Peyer's patch (tissue), 4 donors: ENCODE data around the gene NT5DC3. TPM values are rescaled to one million over a fixed set of nuclear protein-coding genes. Genes with fewer than 3 reads are reported as not detected.

Experiments
- DNase-seq, 3 donors: peaks; one replicate each; pipeline ENCODE4 v3.0.0-alpha.2; 2017 to 2019
- H3K27ac ChIP-seq, 4 donors: fragments of 200-600 bp; sonication (generic); one replicate each; pipeline ENCODE4 v1.5.1; 2016 to 2019
- H3K27me3 ChIP-seq, 2 donors: fragments of 200-600 bp; sonication (generic); one replicate each; pipeline ENCODE4 v1.5.1; 2019
- H3K36me3 ChIP-seq, 3 donors: fragments of 200-600 bp; sonication (generic); one replicate each; pipeline ENCODE4 v1.5.1; 2016 to 2019
- H3K4me1 ChIP-seq, 4 donors: fragments of 200-600 bp; sonication (generic); one replicate each; pipeline ENCODE4 v1.5.1; 2016 to 2019
- H3K4me3 ChIP-seq, 4 donors: fragments of 200-600 bp; sonication (generic); 1 replicate in 3 of 4; 2 replicates in 1 of 4; pipeline ENCODE4 v1.5.1; 2016 to 2019; ENCODE audit warnings: mild to moderate bottlenecking in 1 of 4
- H3K9me3 ChIP-seq, 4 donors: fragments of 200-600 bp; sonication (generic); one replicate each; pipeline ENCODE4 v1.5.1; 2016 to 2019; ENCODE audit warnings: mild to moderate bottlenecking in 1 of 4
- POLR2A ChIP-seq, 2 donors: fragments of 450-650 bp; IDR thresholded peaks; one replicate each; pipeline ENCODE4 v1.5.1; 2017; ENCODE audit warnings: antibody characterized with exemption in 2 of 2, mild to moderate bottlenecking in 2 of 2, moderate library complexity in 2 of 2
- total RNA-seq, 4 donors: library from RNA; depleted of rRNA; stranded (reverse); fragments of >200 nt; gene quantifications; one replicate each; pipeline ENCODE4 v1.1.0, GENCODE V29; 2016
- TF ChIP-seq, protein P1 (sequence below), 6 experiments: fragments of 450-650 bp in 4 of 6; fragments of 200-600 bp in 2 of 6; sonication (generic) in 1 of 6; IDR thresholded peaks; one replicate each; pipeline ENCODE4 v1.5.1; 2017 to 2019; ENCODE audit warnings: antibody characterized with exemption in 6 of 6, mild to moderate bottlenecking in 3 of 6, moderate library complexity in 1 of 6

NT5DC3 gene
- total RNA-seq, 4 donors from 2014 or later = 3.9 to 10.2 (median 7.4) TPM

DNA sequence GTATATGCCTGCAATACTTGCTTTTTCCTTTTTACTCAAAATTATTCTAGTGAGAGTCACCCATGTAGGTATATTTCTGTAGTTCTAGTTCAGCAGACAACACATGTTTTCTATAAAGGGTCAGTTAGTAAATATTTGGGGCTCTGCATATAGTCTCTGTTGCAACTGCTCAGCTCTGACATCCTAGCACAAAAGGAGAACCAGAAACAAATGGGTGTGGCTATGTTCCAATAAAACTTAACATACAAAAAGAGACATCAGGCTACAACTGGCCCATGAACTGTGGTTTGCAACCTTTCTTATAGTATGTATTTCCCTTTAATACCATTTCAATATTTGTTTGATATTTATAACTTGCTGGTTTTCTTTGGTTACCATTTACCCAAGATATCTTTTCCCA, 11.9 kb downstream of the NT5DC3 start:
- Histone ChIP-seq H3K36me3 (no peaks in the 10 kb centered on the region), H3K27me3 (no peaks in the 10 kb centered on the region), H3K4me1 (no peaks in the 10 kb centered on the region), H3K4me3 (no peak overlapping the region), H3K9me3 (no peaks in the 10 kb centered on the region), H3K27ac (no peak overlapping the region)
- DNase-seq = no peak
- TF ChIP-seq, protein P1, sequence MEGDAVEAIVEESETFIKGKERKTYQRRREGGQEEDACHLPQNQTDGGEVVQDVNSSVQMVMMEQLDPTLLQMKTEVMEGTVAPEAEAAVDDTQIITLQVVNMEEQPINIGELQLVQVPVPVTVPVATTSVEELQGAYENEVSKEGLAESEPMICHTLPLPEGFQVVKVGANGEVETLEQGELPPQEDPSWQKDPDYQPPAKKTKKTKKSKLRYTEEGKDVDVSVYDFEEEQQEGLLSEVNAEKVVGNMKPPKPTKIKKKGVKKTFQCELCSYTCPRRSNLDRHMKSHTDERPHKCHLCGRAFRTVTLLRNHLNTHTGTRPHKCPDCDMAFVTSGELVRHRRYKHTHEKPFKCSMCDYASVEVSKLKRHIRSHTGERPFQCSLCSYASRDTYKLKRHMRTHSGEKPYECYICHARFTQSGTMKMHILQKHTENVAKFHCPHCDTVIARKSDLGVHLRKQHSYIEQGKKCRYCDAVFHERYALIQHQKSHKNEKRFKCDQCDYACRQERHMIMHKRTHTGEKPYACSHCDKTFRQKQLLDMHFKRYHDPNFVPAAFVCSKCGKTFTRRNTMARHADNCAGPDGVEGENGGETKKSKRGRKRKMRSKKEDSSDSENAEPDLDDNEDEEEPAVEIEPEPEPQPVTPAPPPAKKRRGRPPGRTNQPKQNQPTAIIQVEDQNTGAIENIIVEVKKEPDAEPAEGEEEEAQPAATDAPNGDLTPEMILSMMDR (IDR thresholded peaks at IDR 0.05) = no peak
- TF ChIP-seq POLR2A (IDR thresholded peaks at IDR 0.05) = no peak

- no peaks in the 10 kb centered on the region for H3K27me3 ChIP-seq
- no peaks in the 10 kb centered on the region for H3K9me3 ChIP-seq
- no peak overlapping the region for H3K27ac ChIP-seq
- no peaks in the 10 kb centered on the region for H3K4me1 ChIP-seq
- no peaks in the 10 kb centered on the region for H3K36me3 ChIP-seq
- DNase-seq = no peak
- TF ChIP-seq, protein P1 (IDR thresholded peaks at IDR 0.05) = no peak
- no peak for TF ChIP-seq POLR2A (IDR thresholded peaks at IDR 0.05)
- no peak overlapping the region for H3K4me3 ChIP-seq
Measured at GRCh38 chr12:103827911-103828391, 13.1 kb downstream of the NT5DC3 start.

- no peak for DNase-seq
- no peak overlapping the region for H3K27ac ChIP-seq
- H3K9me3 ChIP-seq = no peaks in the 10 kb centered on the region
- TF ChIP-seq, protein P1 (IDR thresholded peaks at IDR 0.05) = no peak
- TF ChIP-seq POLR2A (IDR thresholded peaks at IDR 0.05) = no peak
- H3K4me1 ChIP-seq = no peaks in the 10 kb centered on the region
- no peak overlapping the region for H3K4me3 ChIP-seq
- H3K27me3 ChIP-seq = no peaks in the 10 kb centered on the region
- no peaks in the 10 kb centered on the region for H3K36me3 ChIP-seq
Measured at GRCh38 chr12:103824845-103825244, 16.2 kb downstream of the NT5DC3 start.

- DNase-seq = no peak
Measured at GRCh38 chr12:103824290-103824689, 16.7 kb downstream of the NT5DC3 start.

DNA sequence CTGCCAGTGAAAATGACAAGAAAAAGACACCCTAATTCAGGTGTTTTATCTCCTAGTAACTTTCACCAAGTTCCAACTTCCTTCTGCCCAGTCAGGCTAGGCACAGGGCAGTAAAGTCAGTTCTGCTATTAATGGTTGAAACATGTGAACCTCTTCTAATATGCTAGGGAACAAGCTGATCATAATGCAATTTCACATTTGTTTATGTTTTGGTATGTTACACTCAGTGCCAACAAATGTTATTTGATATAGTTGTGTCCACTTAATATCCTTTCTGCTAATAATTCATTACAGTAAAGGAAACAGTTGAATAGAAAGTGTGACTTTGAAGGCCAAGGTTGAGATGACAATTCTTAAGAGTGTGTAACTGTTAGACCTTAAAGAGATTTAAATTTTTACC, 17.2 kb downstream of the NT5DC3 start:
- Histone ChIP-seq H3K27ac (no peak overlapping the region), H3K36me3 (no peaks in the 10 kb centered on the region), H3K27me3 (no peaks in the 10 kb centered on the region), H3K4me3 (no peak overlapping the region), H3K4me1 (no peaks in the 10 kb centered on the region), H3K9me3 (no peaks in the 10 kb centered on the region)
- no peak for DNase-seq
- TF ChIP-seq POLR2A (IDR thresholded peaks at IDR 0.05) = no peak
- TF ChIP-seq, protein P1 (IDR thresholded peaks at IDR 0.05) = no peak

More at GRCh38 chr12:103824290-103824689, 16.7 kb downstream of the NT5DC3 start:
- H3K36me3 ChIP-seq = no peaks in the 10 kb centered on the region
- no peak overlapping the region for H3K4me3 ChIP-seq
- no peak overlapping the region for H3K27ac ChIP-seq
- no peaks in the 10 kb centered on the region for H3K27me3 ChIP-seq
- no peaks in the 10 kb centered on the region for H3K4me1 ChIP-seq
- no peaks in the 10 kb centered on the region for H3K9me3 ChIP-seq
- TF ChIP-seq, protein P1 (IDR thresholded peaks at IDR 0.05) = no peak
- TF ChIP-seq POLR2A (IDR thresholded peaks at IDR 0.05) = no peak

DNA sequence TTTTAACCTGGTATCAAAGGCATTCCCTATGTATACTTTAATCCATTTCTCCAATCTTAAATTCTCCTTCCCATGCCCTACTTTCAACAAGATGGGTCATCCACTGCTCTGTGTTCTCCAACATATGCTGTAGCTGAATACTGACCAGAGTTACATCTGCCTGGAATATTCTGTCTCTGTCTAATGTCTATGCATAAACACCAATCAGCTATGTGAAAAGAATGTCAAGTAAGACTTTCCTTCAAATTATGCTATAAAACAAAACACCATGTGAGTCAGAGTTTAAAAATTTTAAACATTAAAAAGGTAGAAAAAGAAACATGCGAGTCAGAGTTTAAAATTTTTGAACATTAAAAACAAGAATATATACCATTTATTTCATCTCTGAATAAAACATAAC, 19.3 kb downstream of the NT5DC3 start:
- Histone ChIP-seq H3K27ac (no peak overlapping the region), H3K36me3 (no peaks in the 10 kb centered on the region), H3K27me3 (no peaks in the 10 kb centered on the region), H3K9me3 (no peaks in the 10 kb centered on the region), H3K4me1 (no peaks in the 10 kb centered on the region), H3K4me3 (no peak overlapping the region)
- DNase-seq = no peak
- TF ChIP-seq, protein P1 (IDR thresholded peaks at IDR 0.05) = no peak
- TF ChIP-seq POLR2A (IDR thresholded peaks at IDR 0.05) = no peak
